NCI-H1417 (cell line): ENCODE measurements around the gene SLC36A1.
A peak's percentile ranks its signal among the peaks of the same experiment; 100 is the strongest.

ENCODE experiments used
- DNase-seq, 3 experiments: peaks; one replicate each; lab custom pipeline; 2025; lab: John Stamatoyannopoulos, UW

Gene SLC36A1

GRCh38 chr5:151451626-151452520 lies 4.5 kb downstream of the SLC36A1 start:
- no peak for DNase-seq

GRCh38 chr5:151454166-151454565 lies 6.8 kb downstream of the SLC36A1 start:
- DNase-seq: peak in 2 of 3 experiments; percentile 10 to 65

GRCh38 chr5:151454889-151455288 lies 7.5 kb downstream of the SLC36A1 start:
- no peak for DNase-seq

GRCh38 chr5:151456321-151456940 lies 9.0 kb downstream of the SLC36A1 start:
- peak in 2 of 3 experiments; percentile 16 to 90 for DNase-seq

GRCh38 chr5:151458314-151458713 lies 10.9 kb downstream of the SLC36A1 start:
- DNase-seq: no peak

GRCh38 chr5:151459680-151460324 lies 12.4 kb downstream of the SLC36A1 start:
- no peak for DNase-seq

- no peak for DNase-seq
Observed at GRCh38 chr5:151461312-151461711, 13.9 kb downstream of the SLC36A1 start.

- no peak for DNase-seq
Observed at GRCh38 chr5:151463137-151464029, 16.0 kb downstream of the SLC36A1 start.

GRCh38 chr5:151464101-151464500 lies 16.7 kb downstream of the SLC36A1 start:
- DNase-seq: no peak

GRCh38 chr5:151465476-151465875 lies 18.1 kb downstream of the SLC36A1 start:
- DNase-seq: no peak

GRCh38 chr5:151467576-151467975 lies 20.2 kb downstream of the SLC36A1 start:
- DNase-seq: no peak

GRCh38 chr5:151469386-151469785 lies 22.0 kb downstream of the SLC36A1 start:
- DNase-seq: no peak

- DNase-seq: peak; percentile 58 to 92 (median 91)
Observed at GRCh38 chr5:151469992-151470391, 22.6 kb downstream of the SLC36A1 start.

GRCh38 chr5:151470439-151470838 lies 23.0 kb downstream of the SLC36A1 start:
- no peak for DNase-seq

GRCh38 chr5:151471276-151471675 lies 23.9 kb downstream of the SLC36A1 start:
- DNase-seq: peak; percentile 6 to 74 (median 72)

- no peak for DNase-seq
Observed at GRCh38 chr5:151474799-151475198, 27.4 kb downstream of the SLC36A1 start.

GRCh38 chr5:151475388-151475787 lies 28.0 kb downstream of the SLC36A1 start:
- no peak for DNase-seq

- no peak for DNase-seq
Observed at GRCh38 chr5:151476016-151476415, 28.6 kb downstream of the SLC36A1 start.

- peak in 1 of 3 experiments; percentile 48 for DNase-seq
Observed at GRCh38 chr5:151477101-151477500, 29.7 kb downstream of the SLC36A1 start.

- peak in 1 of 3 experiments; percentile 76 for DNase-seq
Observed at GRCh38 chr5:151480384-151481293, 33.2 kb downstream of the SLC36A1 start.

GRCh38 chr5:151483176-151483575 lies 35.8 kb downstream of the SLC36A1 start:
- peak in 1 of 3 experiments; percentile 58 for DNase-seq
